Upper lobe of left lung (tissue), 6 donors: ENCODE data around the gene TSPAN5. TPM values are rescaled to one million over a fixed set of nuclear protein-coding genes. Genes with fewer than 3 reads are reported as not detected.

Experiments used
- ATAC-seq, 2 donors: fragments of 200-7000 bp; cut with Tn5 transposase; one replicate each; pipeline ENCODE4 v1.9.1; 2022; ENCODE audit warnings: mild to moderate bottlenecking in 2 of 2, moderate library complexity in 2 of 2; ENCODE audit not compliant: low FRiP score in 2 of 2
- DNase-seq, 2 donors: peaks; one replicate each; pipeline ENCODE4 v3.0.0-alpha.2; 2019 to 2020
- H3K27ac ChIP-seq, 4 donors: fragments of 200-600 bp; sonication (generic); one replicate each; pipeline ENCODE4 v1.5.1; 2016 to 2019
- H3K27me3 ChIP-seq, 4 donors: fragments of 200-600 bp; sonication (generic); one replicate each; pipeline ENCODE4 v1.5.1; 2017 to 2019
- H3K36me3 ChIP-seq, 4 donors: fragments of 200-600 bp; sonication (generic); one replicate each; pipeline ENCODE4 v1.5.1; 2016 to 2019
- H3K4me1 ChIP-seq, 4 donors: fragments of 200-600 bp; sonication (generic); one replicate each; pipeline ENCODE4 v1.5.1; 2018 to 2019
- H3K4me3 ChIP-seq, 4 donors: fragments of 200-600 bp; sonication (generic); one replicate each; pipeline ENCODE4 v1.5.1; 2017 to 2019; ENCODE audit warnings: mild to moderate bottlenecking in 2 of 4, moderate library complexity in 1 of 4
- H3K9me3 ChIP-seq, 4 donors: fragments of 200-600 bp; sonication (generic); one replicate each; pipeline ENCODE4 v1.5.1; 2018 to 2019
- CTCF ChIP-seq, 6 experiments: fragments of 450-650 bp in 4 of 6; fragments of 200-600 bp in 2 of 6; sonication (generic) in 2 of 6; IDR thresholded peaks; one replicate each; pipeline ENCODE4 v1.5.1; 2016 to 2019; ENCODE audit warnings: antibody characterized with exemption in 6 of 6
- EP300 ChIP-seq, 4 donors: sonication (generic); formaldehyde crosslinking; IDR thresholded peaks; one replicate each; pipeline ENCODE4 v1.5.1; 2017; ENCODE audit warnings: antibody characterized with exemption in 4 of 4, control low read depth in 2 of 4
- POLR2A ChIP-seq, 4 donors: fragments of 450-650 bp; IDR thresholded peaks; one replicate each; pipeline ENCODE4 v1.5.1; 2016 to 2017; ENCODE audit warnings: antibody characterized with exemption in 4 of 4, mild to moderate bottlenecking in 2 of 4
- POLR2AphosphoS5 ChIP-seq, 2 donors: sonication (generic); formaldehyde crosslinking; IDR thresholded peaks; one replicate each; pipeline ENCODE4 v1.5.1; 2017; ENCODE audit warnings: antibody characterized with exemption in 2 of 2
- WGBS, 2 donors: methylation state at CpG; one replicate each; pipeline ENCODE4 v1.1.5; 2017 to 2018; 5-methylcytosine and 5-hydroxymethylcytosine counted together
- total RNA-seq, 6 donors: library from RNA; depleted of rRNA in 4 of 6; stranded (reverse); fragments of >200 nt in 4 of 6; gene quantifications; one replicate each; pipeline versions ENCODE4 v1.1.0 to v1.2.1, GENCODE V29; 2016 to 2021
- donor health status: DM: no; HTN: no; CAD: no; lungs with moderate emphysema.
- donor health status: DM: no; HTN: yes; CAD: no; lungs with severe emphysema.

TSPAN5 gene
- total RNA-seq, 6 donors from 2014 or later: 3.1 to 12.5 (median 7.2) TPM

- TF ChIP-seq POLR2A (IDR thresholded peaks at IDR 0.05) (no peak), POLR2AphosphoS5 (IDR thresholded peaks at IDR 0.05) (no peak), CTCF (IDR thresholded peaks at IDR 0.05) (no peak), EP300 (IDR thresholded peaks at IDR 0.05) (no peak)
- DNase-seq: no peak
- H3K27me3 ChIP-seq: no peaks in the 10 kb centered on the region
- no peak overlapping the region for H3K4me3 ChIP-seq
- peaks cover 0 to 6% (median 0%) of the 10 kb centered on the region in 4 donors for H3K4me1 ChIP-seq
- ATAC-seq: no peak
- WGBS, 2 donors: 68 to 77% methylated on average over 3 of the region's 3 CpGs
- H3K9me3 ChIP-seq: no peaks in the 10 kb centered on the region
- no peaks in the 10 kb centered on the region for H3K36me3 ChIP-seq
- no peak overlapping the region for H3K27ac ChIP-seq
Observed at GRCh38 chr4:98474408-98474844, 184.0 kb downstream of the TSPAN5 start.

- Histone ChIP-seq H3K4me3 (no peak overlapping the region), H3K9me3 (no peaks in the 10 kb centered on the region), H3K27me3 (no peaks in the 10 kb centered on the region), H3K27ac (no peak overlapping the region), H3K36me3 (no peaks in the 10 kb centered on the region), H3K4me1 (peaks cover 6 to 14% (median 8%) of the 10 kb centered on the region in 4 donors)
- WGBS, 2 donors: 50 to 72% methylated on average over 5 of the region's 5 CpGs
- TF ChIP-seq EP300 (IDR thresholded peaks at IDR 0.05): peak in 1 of 4 donors; percentile 26
- TF ChIP-seq POLR2A (IDR thresholded peaks at IDR 0.05): no peak
- DNase-seq: no peak
- ATAC-seq: no peak
Observed at GRCh38 chr4:98473046-98473445, 185.4 kb downstream of the TSPAN5 start.

- no peaks in the 10 kb centered on the region for H3K9me3 ChIP-seq
- WGBS, 2 donors: 78 to 90% methylated on average over 7 of the region's 7 CpGs
- H3K27me3 ChIP-seq: no peaks in the 10 kb centered on the region
- ATAC-seq (no peak), DNase-seq (no peak)
- TF ChIP-seq POLR2A (IDR thresholded peaks at IDR 0.05) (no peak), POLR2AphosphoS5 (IDR thresholded peaks at IDR 0.05) (no peak), CTCF (IDR thresholded peaks at IDR 0.05) (no peak), EP300 (IDR thresholded peaks at IDR 0.05) (no peak)
- no peak overlapping the region for H3K4me3 ChIP-seq
- H3K4me1 ChIP-seq: peaks cover 6 to 22% (median 15%) of the 10 kb centered on the region in 4 donors
- no peak overlapping the region for H3K27ac ChIP-seq
- no peaks in the 10 kb centered on the region for H3K36me3 ChIP-seq
Observed at GRCh38 chr4:98470831-98471230, 187.6 kb downstream of the TSPAN5 start.

GRCh38 chr4:98470366-98470765 lies 188.0 kb downstream of the TSPAN5 start:
- DNase-seq: no peak
- WGBS, 2 donors: 80% methylated on average over 3 of the region's 3 CpGs
- TF ChIP-seq EP300 (IDR thresholded peaks at IDR 0.05) (no peak), POLR2A (IDR thresholded peaks at IDR 0.05) (no peak), POLR2AphosphoS5 (IDR thresholded peaks at IDR 0.05) (no peak), CTCF (IDR thresholded peaks at IDR 0.05) (no peak)

GRCh38 chr4:98469771-98470170 lies 188.6 kb downstream of the TSPAN5 start:
- no peak for TF ChIP-seq POLR2AphosphoS5 (IDR thresholded peaks at IDR 0.05)
- no peak for TF ChIP-seq CTCF (IDR thresholded peaks at IDR 0.05)
- TF ChIP-seq EP300 (IDR thresholded peaks at IDR 0.05): no peak
- TF ChIP-seq POLR2A (IDR thresholded peaks at IDR 0.05): no peak
- H3K4me3 ChIP-seq: no peak overlapping the region
- H3K27me3 ChIP-seq: no peaks in the 10 kb centered on the region
- H3K36me3 ChIP-seq: no peaks in the 10 kb centered on the region
- WGBS, 2 donors: 69% methylated on average over 2 of the region's 2 CpGs
- DNase-seq (no peak), ATAC-seq (no peak)
- peaks cover 6 to 21% (median 15%) of the 10 kb centered on the region in 4 donors for H3K4me1 ChIP-seq
- H3K9me3 ChIP-seq: no peaks in the 10 kb centered on the region
- no peak overlapping the region for H3K27ac ChIP-seq

More at GRCh38 chr4:98470366-98470765, 188.0 kb downstream of the TSPAN5 start:
- Histone ChIP-seq H3K9me3 (no peaks in the 10 kb centered on the region), H3K36me3 (no peaks in the 10 kb centered on the region), H3K4me3 (no peak overlapping the region), H3K27ac (no peak overlapping the region), H3K27me3 (no peaks in the 10 kb centered on the region), H3K4me1 (peaks cover 6 to 22% (median 15%) of the 10 kb centered on the region in 4 donors)
- ATAC-seq: no peak
